ENCODE measurements around the gene FAM98C.

The FAM98C gene

GRCh38 chr19:38389957-38390924 is 12.7 kb upstream of the FAM98C start:
- no peak for TF ChIP-seq CTCF (IDR thresholded peaks at IDR 0.05; ENCODE audit: low read depth, low read length)

GRCh38 chr19:38391911-38392464 is 10.9 kb upstream of the FAM98C start:
- no peak for DNase-seq (ENCODE audit: extremely low read depth, low read depth)
- TF ChIP-seq CTCF (IDR thresholded peaks at IDR 0.05; ENCODE audit: low read depth, low read length), result no peak

More at GRCh38 chr19:38389957-38390924, 12.7 kb upstream of the FAM98C start:
- DNase-seq (ENCODE audit: extremely low read depth, low read depth), result no peak

- TF ChIP-seq CTCF (IDR thresholded peaks at IDR 0.05; ENCODE audit: low read depth, low read length), result no peak
- no peak for DNase-seq (ENCODE audit: extremely low read depth, low read depth)
Observed at GRCh38 chr19:38392707-38393308, 10.1 kb upstream of the FAM98C start.

- DNase-seq (ENCODE audit: extremely low read depth, low read depth), result no peak
- TF ChIP-seq CTCF (IDR thresholded peaks at IDR 0.05; ENCODE audit: low read depth, low read length), result no peak
Observed at GRCh38 chr19:38394488-38394887, 8.4 kb upstream of the FAM98C start.

GRCh38 chr19:38395381-38396114 is 7.3 kb upstream of the FAM98C start:
- TF ChIP-seq CTCF (IDR thresholded peaks at IDR 0.05; ENCODE audit: low read depth, low read length), result no peak
- no peak for DNase-seq (ENCODE audit: extremely low read depth, low read depth)

GRCh38 chr19:38399081-38399480 is 3.8 kb upstream of the FAM98C start:
- DNase-seq (ENCODE audit: extremely low read depth, low read depth), result no peak
- TF ChIP-seq CTCF (IDR thresholded peaks at IDR 0.05; ENCODE audit: low read depth, low read length), result no peak

Data from AG09319 (cell line).